HEK293 (cell line): ENCODE measurements around the gene LAMP1.

ENCODE experiments used
- CTCF ChIA-PET: fragments of 350-600 bp; formaldehyde crosslinking; extraction: SDS; loops from one replicate; lab custom pipeline; 2021; ENCODE audit warnings: antibody characterized with exemption; lab: Yijun Ruan, JAX
- POLR2A ChIA-PET: fragments of 300-600 bp; formaldehyde crosslinking; extraction: SDS; loops from one replicate; lab custom pipeline; 2020; ENCODE audit warnings: antibody characterized with exemption, inconsistent platforms; lab: Yijun Ruan, JAX
- H3K27ac ChIP-seq: fragments of 200-500 bp; sonication (Bioruptor generic); 2 replicates; pipeline ENCODE4 v1.5.1; 2014; ENCODE audit warnings: low read depth, low read length, control low read depth, inconsistent platforms; ENCODE audit errors: extremely low read depth
- H3K36me3 ChIP-seq, 2 experiments: fragments of 200-500 bp in 1 of 2; sonication (Bioruptor generic) in 1 of 2; 1 replicate in 1 of 2; 2 replicates in 1 of 2; pipeline ENCODE4 v1.5.1; 2014 to 2017; ENCODE audit warnings: inconsistent platforms in 2 of 2, low read length in 2 of 2; ENCODE audit not compliant: control insufficient read depth in 2 of 2, insufficient read depth in 1 of 2
- H3K4me1 ChIP-seq: fragments of 200-500 bp; sonication (Bioruptor generic); 2 replicates; pipeline ENCODE4 v1.5.1; 2014; ENCODE audit warnings: mild to moderate bottlenecking, low read length, inconsistent platforms; ENCODE audit not compliant: control insufficient read depth, insufficient read depth
- H3K4me3 ChIP-seq: 2 replicates; pipeline ENCODE4 v1.5.1; 2011; ENCODE audit warnings: low read depth, mild to moderate bottlenecking, control low read depth, low read length, moderate library complexity
- H3K9me3 ChIP-seq: fragments of 200-500 bp; sonication (Bioruptor generic); 2 replicates; pipeline ENCODE4 v1.5.1; 2014; ENCODE audit warnings: low read depth, low read length, inconsistent platforms; ENCODE audit not compliant: control insufficient read depth, insufficient read depth
- ELK4 ChIP-seq: IDR thresholded peaks from 2 replicates; pipeline ENCODE4 v1.6.1; 2011; ENCODE audit warnings: mild to moderate bottlenecking, low read depth, low read length, borderline replicate concordance
- FEZF1 ChIP-seq: fragments of 450-650 bp; formaldehyde crosslinking; IDR thresholded peaks from 2 replicates; pipeline ENCODE4 v1.5.1; 2016; ENCODE audit warnings: missing biosample characterization, missing genetic modification characterization
- IKZF3 ChIP-seq: fragments of 450-650 bp; IDR thresholded peaks from 2 replicates; pipeline ENCODE4 v1.5.0; 2018; ENCODE audit warnings: missing biosample characterization, mild to moderate bottlenecking, missing genetic modification characterization, moderate library complexity
- INSM2 ChIP-seq: fragments of 450-650 bp; formaldehyde crosslinking; IDR thresholded peaks from 2 replicates; pipeline ENCODE4 v1.5.1; 2016; ENCODE audit warnings: missing biosample characterization, missing genetic modification characterization
- MEIS1 ChIP-seq: sonication (generic); formaldehyde crosslinking; IDR thresholded peaks from 2 replicates; pipeline ENCODE4 v1.8.1; 2022; ENCODE audit warnings: missing genetic modification reagents, mild to moderate bottlenecking, borderline replicate concordance
- WT1 ChIP-seq: fragments of 450-650 bp; formaldehyde crosslinking; IDR thresholded peaks from 2 replicates; pipeline ENCODE4 v1.5.1; 2016; ENCODE audit warnings: missing biosample characterization, missing genetic modification characterization
- ZBTB7A ChIP-seq: fragments of 450-650 bp; formaldehyde crosslinking; IDR thresholded peaks from 2 replicates; pipeline ENCODE4 v1.5.1; 2016; ENCODE audit warnings: low read depth, missing biosample characterization, missing genetic modification characterization
- ZEB2 ChIP-seq: fragments of 450-650 bp; formaldehyde crosslinking; IDR thresholded peaks from 2 replicates; pipeline ENCODE4 v1.5.1; 2016; ENCODE audit warnings: missing biosample characterization, missing genetic modification characterization
- ZNF274 ChIP-seq, 2 experiments: fragments of 200-500 bp in 1 of 2; fragments of 450-650 bp in 1 of 2; sonication (Bioruptor generic) in 1 of 2; formaldehyde crosslinking in 1 of 2; IDR thresholded peaks; 2 replicates each; pipeline versions ENCODE4 v1.5.1 to v1.6.1; 2014 to 2016; ENCODE audit warnings: borderline replicate concordance in 1 of 2, inconsistent platforms in 1 of 2, low read length in 1 of 2, missing biosample characterization in 1 of 2, missing genetic modification characterization in 1 of 2
- ZNF324 ChIP-seq: fragments of 450-650 bp; formaldehyde crosslinking; IDR thresholded peaks from 2 replicates; pipeline ENCODE4 v1.5.1; 2016; ENCODE audit warnings: missing biosample characterization, missing genetic modification characterization
- ZNF362 ChIP-seq: fragments of 450-650 bp; formaldehyde crosslinking; IDR thresholded peaks from 2 replicates; pipeline ENCODE4 v1.5.1; 2016; ENCODE audit warnings: missing biosample characterization, missing genetic modification characterization
- ZNF48 ChIP-seq: fragments of 450-650 bp; formaldehyde crosslinking; IDR thresholded peaks from 2 replicates; pipeline ENCODE4 v1.5.1; 2016; ENCODE audit warnings: missing biosample characterization, missing genetic modification characterization
- ZNF510 ChIP-seq: fragments of 450-650 bp; formaldehyde crosslinking; IDR thresholded peaks from 2 replicates; pipeline ENCODE4 v1.5.1; 2018; ENCODE audit warnings: mild to moderate bottlenecking, missing genetic modification characterization, missing biosample characterization; ENCODE audit not compliant: insufficient replicate concordance
- ZNF521 ChIP-seq: fragments of 450-650 bp; formaldehyde crosslinking; IDR thresholded peaks from 2 replicates; pipeline ENCODE4 v1.5.1; 2017; ENCODE audit warnings: missing biosample characterization, mild to moderate bottlenecking, missing genetic modification characterization
- ZNF596 ChIP-seq: fragments of 450-650 bp; IDR thresholded peaks from 2 replicates; pipeline ENCODE4 v1.5.0; 2018; ENCODE audit warnings: missing biosample characterization, mild to moderate bottlenecking, missing genetic modification characterization, moderate library complexity
- ZNF600 ChIP-seq: fragments of 450-650 bp; formaldehyde crosslinking; IDR thresholded peaks from 2 replicates; pipeline ENCODE4 v1.5.1; 2016; ENCODE audit warnings: missing biosample characterization, missing genetic modification characterization
- ZNF660 ChIP-seq: fragments of 450-650 bp; IDR thresholded peaks from 2 replicates; pipeline ENCODE4 v1.5.1; 2018; ENCODE audit warnings: missing biosample characterization, mild to moderate bottlenecking, missing genetic modification characterization
- ZSCAN18 ChIP-seq: fragments of 450-650 bp; formaldehyde crosslinking; IDR thresholded peaks from 2 replicates; pipeline ENCODE4 v1.5.1; 2016; ENCODE audit warnings: missing biosample characterization, missing genetic modification characterization

The LAMP1 gene

GRCh38 chr13:113274721-113275120 lies 22.3 kb upstream of the LAMP1 start:
- Histone ChIP-seq H3K36me3 (no peaks in the 10 kb centered on the region), H3K4me1 (no peaks in the 10 kb centered on the region), H3K27ac (no peak overlapping the region), H3K9me3 (no peaks in the 10 kb centered on the region), H3K4me3 (no peak overlapping the region)
- POLR2A ChIA-PET, result no interaction called here
- TF ChIP-seq ELK4 (no peak), ZNF274 (IDR thresholded peaks at IDR 0.05; ENCODE audit: low read length) (no peak), ZNF274 (tag by site-specific recombination; IDR thresholded peaks at IDR 0.05; ENCODE audit: borderline replicate concordance) (no peak)
- CTCF ChIA-PET, result interaction anchor here (0.6 to 1.0 kb wide), 5 partner anchors 34 to 117 kb away, joined by 3 to 7 read pairs (median 3); no protein-coding TSS in a partner anchor

- TF ChIP-seq ZNF510 (tag by site-specific recombination) (no peak), ZNF48 (no peak), IKZF3 (tag by site-specific recombination) (no peak), FEZF1 (tag by site-specific recombination) (peak; percentile 39; the same call in 1 of the 2 replicates), ZNF324 (tag by site-specific recombination) (no peak), MEIS1 (CRISPR knock-in tag) (no peak), ZBTB7A (tag by site-specific recombination) (no peak), ZSCAN18 (tag by site-specific recombination) (no peak), ZEB2 (tag by site-specific recombination) (no peak), ZNF596 (no peak), ZNF362 (tag by site-specific recombination) (0 out of 2 replicates have a peak, but pooled peaks have one; percentile 61), ZNF600 (peak; percentile 61; the same call in 1 of the 2 replicates), ZNF660 (tag by site-specific recombination) (0 out of 2 replicates have a peak, but pooled peaks have one; percentile 30), WT1 (tag by site-specific recombination) (no peak), ZNF521 (tag by site-specific recombination) (no peak), INSM2 (tag by site-specific recombination) (no peak)
- CTCF ChIA-PET, result interaction anchor here (0.7 to 1.5 kb wide), 5 partner anchors 11 to 116 kb away, joined by 3 to 5 read pairs (median 4); no protein-coding TSS in a partner anchor
- no peaks in the 10 kb centered on the region for H3K9me3 ChIP-seq
- H3K4me1 ChIP-seq, result no peaks in the 10 kb centered on the region
- H3K4me3 ChIP-seq, result no peak overlapping the region
- no peaks in the 10 kb centered on the region for H3K36me3 ChIP-seq
- no peak overlapping the region for H3K27ac ChIP-seq
- POLR2A ChIA-PET, result interaction anchor here (0.7 kb wide), 1 partner anchor 45 kb away, joined by 5 read pairs; no protein-coding TSS in a partner anchor
Observed at GRCh38 chr13:113275387-113275786, 21.7 kb upstream of the LAMP1 start.
